ENCODE measurements around the gene C4orf17.

DNA sequence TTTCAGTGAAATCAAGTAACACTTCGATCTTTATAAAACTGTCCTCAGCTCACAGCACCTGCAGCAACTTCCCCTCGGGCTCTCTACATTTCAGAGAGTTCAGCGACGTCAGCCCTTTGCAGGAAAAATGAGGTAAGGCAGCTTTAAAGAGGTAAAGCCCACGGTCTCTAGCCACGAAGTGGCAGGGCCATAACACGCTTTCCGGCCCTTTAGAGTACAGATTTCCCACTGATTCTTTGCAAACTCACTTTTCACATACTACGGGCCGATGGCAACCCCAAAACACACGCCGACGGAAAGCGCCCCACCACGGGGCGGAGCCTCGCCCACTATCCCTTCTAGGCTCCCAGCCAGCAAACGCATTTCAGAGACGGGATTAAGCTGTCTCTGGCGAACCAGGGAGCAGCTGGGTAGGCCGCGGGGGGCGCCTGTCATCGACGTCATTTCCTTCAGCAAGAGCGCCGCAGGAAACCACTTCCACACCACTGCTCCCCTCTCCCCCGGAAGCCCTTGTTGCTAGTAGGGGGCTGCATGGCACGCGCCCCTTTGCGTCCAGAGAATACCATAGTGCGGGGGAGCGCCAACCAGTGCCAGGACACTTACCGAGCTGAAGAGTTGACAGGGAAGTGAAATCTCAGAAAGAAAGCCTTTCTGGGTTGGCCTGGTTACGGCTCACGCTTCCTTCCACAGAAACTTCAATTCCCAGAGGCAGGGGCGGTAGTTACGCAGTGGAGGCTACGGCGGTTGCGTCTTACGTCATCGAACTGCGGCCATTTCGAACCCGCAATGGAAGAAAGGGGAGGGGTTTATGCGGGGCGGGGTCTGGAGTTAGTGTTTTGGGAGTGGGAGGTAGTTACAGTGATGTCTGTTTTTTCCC, 52.7 kb downstream of the C4orf17 start, which contains the start of gene TRMT10A:
- TF ChIP-seq, protein P1, sequence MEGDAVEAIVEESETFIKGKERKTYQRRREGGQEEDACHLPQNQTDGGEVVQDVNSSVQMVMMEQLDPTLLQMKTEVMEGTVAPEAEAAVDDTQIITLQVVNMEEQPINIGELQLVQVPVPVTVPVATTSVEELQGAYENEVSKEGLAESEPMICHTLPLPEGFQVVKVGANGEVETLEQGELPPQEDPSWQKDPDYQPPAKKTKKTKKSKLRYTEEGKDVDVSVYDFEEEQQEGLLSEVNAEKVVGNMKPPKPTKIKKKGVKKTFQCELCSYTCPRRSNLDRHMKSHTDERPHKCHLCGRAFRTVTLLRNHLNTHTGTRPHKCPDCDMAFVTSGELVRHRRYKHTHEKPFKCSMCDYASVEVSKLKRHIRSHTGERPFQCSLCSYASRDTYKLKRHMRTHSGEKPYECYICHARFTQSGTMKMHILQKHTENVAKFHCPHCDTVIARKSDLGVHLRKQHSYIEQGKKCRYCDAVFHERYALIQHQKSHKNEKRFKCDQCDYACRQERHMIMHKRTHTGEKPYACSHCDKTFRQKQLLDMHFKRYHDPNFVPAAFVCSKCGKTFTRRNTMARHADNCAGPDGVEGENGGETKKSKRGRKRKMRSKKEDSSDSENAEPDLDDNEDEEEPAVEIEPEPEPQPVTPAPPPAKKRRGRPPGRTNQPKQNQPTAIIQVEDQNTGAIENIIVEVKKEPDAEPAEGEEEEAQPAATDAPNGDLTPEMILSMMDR (conservative IDR thresholded peaks at IDR 0.05; ENCODE audit: low read depth, low read length) = no peak
- TF ChIP-seq EZH2 (IDR thresholded peaks at IDR 0.05; ENCODE audit: borderline replicate concordance, low read depth, low read length, poor library complexity, severe bottlenecking) = no peak

Measured in A673 (cell line).